GM19035 (cell line): ENCODE data around the gene L3MBTL4.

ENCODE experiments used
- ATAC-seq: cut with Tn5 transposase; IDR thresholded peaks from one replicate; pipeline ENCODE4 v1.9.1; 2021; ENCODE audit not compliant: unreplicated experiment

The L3MBTL4 gene

GRCh38 chr18:6255886-6256285, 158.8 kb downstream of the L3MBTL4 start:
- ATAC-seq, result no peak

GRCh38 chr18:6255116-6255705, 159.5 kb downstream of the L3MBTL4 start:
- no peak for ATAC-seq

GRCh38 chr18:6254456-6254855, 160.3 kb downstream of the L3MBTL4 start:
- no peak for ATAC-seq

GRCh38 chr18:6251084-6251483, 163.6 kb downstream of the L3MBTL4 start:
- ATAC-seq, result no peak

- ATAC-seq, result no peak
Measured at GRCh38 chr18:6249788-6250187, 164.9 kb downstream of the L3MBTL4 start.

GRCh38 chr18:6249170-6249569, 165.5 kb downstream of the L3MBTL4 start:
- peak; percentile 94 for ATAC-seq

GRCh38 chr18:6248017-6248416, 166.7 kb downstream of the L3MBTL4 start:
- no peak for ATAC-seq

GRCh38 chr18:6242004-6242403, 172.7 kb downstream of the L3MBTL4 start:
- no peak for ATAC-seq

- ATAC-seq, result no peak
Measured at GRCh38 chr18:6239716-6240115, 175.0 kb downstream of the L3MBTL4 start.

GRCh38 chr18:6236258-6236657, 178.5 kb downstream of the L3MBTL4 start:
- no peak for ATAC-seq

- ATAC-seq, result no peak
Measured at GRCh38 chr18:6222271-6222670, 192.4 kb downstream of the L3MBTL4 start.

GRCh38 chr18:6221602-6222014, 193.1 kb downstream of the L3MBTL4 start:
- peak; percentile 33 for ATAC-seq

- no peak for ATAC-seq
Measured at GRCh38 chr18:6220129-6220528, 194.6 kb downstream of the L3MBTL4 start.

- ATAC-seq, result no peak
Measured at GRCh38 chr18:6219116-6219717, 195.5 kb downstream of the L3MBTL4 start.

GRCh38 chr18:6215888-6216287, 198.8 kb downstream of the L3MBTL4 start:
- ATAC-seq, result no peak

GRCh38 chr18:6211174-6211504, 203.6 kb downstream of the L3MBTL4 start:
- no peak for ATAC-seq

GRCh38 chr18:6210349-6211173, 204.2 kb downstream of the L3MBTL4 start:
- no peak for ATAC-seq

- no peak for ATAC-seq
Measured at GRCh38 chr18:6207941-6208340, 206.8 kb downstream of the L3MBTL4 start.

GRCh38 chr18:6207116-6207515, 207.6 kb downstream of the L3MBTL4 start:
- no peak for ATAC-seq

GRCh38 chr18:6205706-6206105, 209.0 kb downstream of the L3MBTL4 start:
- no peak for ATAC-seq

GRCh38 chr18:6204476-6204875, 210.2 kb downstream of the L3MBTL4 start:
- no peak for ATAC-seq

GRCh38 chr18:6203791-6204190, 210.9 kb downstream of the L3MBTL4 start:
- no peak for ATAC-seq
